Measurements from ENCODE around the gene LRFN3.

GRCh38 chr19:35940078-35940775 is 4.1 kb downstream of the LRFN3 start:
- no peak for TF ChIP-seq POLR2A (IDR thresholded peaks at IDR 0.05)
- TF ChIP-seq, protein P1, sequence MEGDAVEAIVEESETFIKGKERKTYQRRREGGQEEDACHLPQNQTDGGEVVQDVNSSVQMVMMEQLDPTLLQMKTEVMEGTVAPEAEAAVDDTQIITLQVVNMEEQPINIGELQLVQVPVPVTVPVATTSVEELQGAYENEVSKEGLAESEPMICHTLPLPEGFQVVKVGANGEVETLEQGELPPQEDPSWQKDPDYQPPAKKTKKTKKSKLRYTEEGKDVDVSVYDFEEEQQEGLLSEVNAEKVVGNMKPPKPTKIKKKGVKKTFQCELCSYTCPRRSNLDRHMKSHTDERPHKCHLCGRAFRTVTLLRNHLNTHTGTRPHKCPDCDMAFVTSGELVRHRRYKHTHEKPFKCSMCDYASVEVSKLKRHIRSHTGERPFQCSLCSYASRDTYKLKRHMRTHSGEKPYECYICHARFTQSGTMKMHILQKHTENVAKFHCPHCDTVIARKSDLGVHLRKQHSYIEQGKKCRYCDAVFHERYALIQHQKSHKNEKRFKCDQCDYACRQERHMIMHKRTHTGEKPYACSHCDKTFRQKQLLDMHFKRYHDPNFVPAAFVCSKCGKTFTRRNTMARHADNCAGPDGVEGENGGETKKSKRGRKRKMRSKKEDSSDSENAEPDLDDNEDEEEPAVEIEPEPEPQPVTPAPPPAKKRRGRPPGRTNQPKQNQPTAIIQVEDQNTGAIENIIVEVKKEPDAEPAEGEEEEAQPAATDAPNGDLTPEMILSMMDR (IDR thresholded peaks at IDR 0.05): no peak

All from Peyer's patch (tissue), 4 donors.